ENCODE results near the gene C1GALT1C1L. TPM values are rescaled to one million over a fixed set of nuclear protein-coding genes. Genes with fewer than 3 reads are reported as not detected.
"Not testable (repeated sequence)": the region's sequence is repeated elsewhere in the genome, so short reads cannot be mapped to it uniquely, and the experiment has no call there.

The C1GALT1C1L gene
- total RNA-seq, 1 donor from 2014 or later = 0.38 TPM

GRCh38 chr2:43689999-43690398 is 13.8 kb upstream of the C1GALT1C1L start:
- no peak for DNase-seq (ENCODE audit: low spot score in 2 of 2, unreplicated experiment in 2 of 2)
- no peak for TF ChIP-seq CTCF (IDR thresholded peaks at IDR 0.05; ENCODE audit: unreplicated experiment)
- peaks cover 5% of the 10 kb centered on the region for H3K9me3 Mint-ChIP-seq
- no peaks in the 10 kb centered on the region for H3K4me1 Mint-ChIP-seq
- H3K27ac Mint-ChIP-seq = no peak overlapping the region
- no peaks in the 10 kb centered on the region for H3K36me3 Mint-ChIP-seq
- H3K4me3 Mint-ChIP-seq = no peak overlapping the region
- H3K27me3 Mint-ChIP-seq (ENCODE audit: low read depth) = peaks cover 3% of the 10 kb centered on the region

GRCh38 chr2:43685357-43685756 is 9.1 kb upstream of the C1GALT1C1L start:
- Mint-ChIP-seq H3K27me3 (ENCODE audit: low read depth) (peaks cover 6% of the 10 kb centered on the region), H3K4me3 (no peak overlapping the region), H3K9me3 (no peaks in the 10 kb centered on the region), H3K4me1 (no peaks in the 10 kb centered on the region), H3K36me3 (no peaks in the 10 kb centered on the region), H3K27ac (no peak overlapping the region)
- no peak for DNase-seq (ENCODE audit: low spot score in 2 of 2, unreplicated experiment in 2 of 2)
- TF ChIP-seq CTCF (IDR thresholded peaks at IDR 0.05; ENCODE audit: unreplicated experiment) = no peak

GRCh38 chr2:43677783-43678182 is 1.6 kb upstream of the C1GALT1C1L start:
- not testable (repeated sequence) for H3K36me3 Mint-ChIP-seq, H3K4me1 Mint-ChIP-seq, H3K27ac Mint-ChIP-seq

GRCh38 chr2:43675646-43676321 is 445 bp downstream of the C1GALT1C1L start:
- Mint-ChIP-seq H3K36me3 (peaks cover 3% of the 10 kb centered on the region), H3K4me1 (no peaks in the 10 kb centered on the region), H3K4me3 (peak overlapping the region; percentile 59), H3K9me3 (peaks cover 23% of the 10 kb centered on the region), H3K27ac (no peak overlapping the region), H3K27me3 (ENCODE audit: low read depth) (no peaks in the 10 kb centered on the region)
- no peak for DNase-seq (ENCODE audit: low spot score in 2 of 2, unreplicated experiment in 2 of 2)
- no peak for TF ChIP-seq CTCF (IDR thresholded peaks at IDR 0.05; ENCODE audit: unreplicated experiment)

More at GRCh38 chr2:43677783-43678182, 1.6 kb upstream of the C1GALT1C1L start:
- not testable (repeated sequence) for H3K4me3 Mint-ChIP-seq; DNase-seq (ENCODE audit: low spot score in 2 of 2, unreplicated experiment in 2 of 2); H3K27me3 Mint-ChIP-seq (ENCODE audit: low read depth); H3K9me3 Mint-ChIP-seq

GRCh38 chr2:43657241-43657640 is 19.0 kb downstream of the C1GALT1C1L start:
- no peak overlapping the region for H3K4me3 Mint-ChIP-seq

More at GRCh38 chr2:43657241-43657640, 19.0 kb downstream of the C1GALT1C1L start:
- no peaks in the 10 kb centered on the region for H3K4me1 Mint-ChIP-seq
- H3K27me3 Mint-ChIP-seq (ENCODE audit: low read depth) = peaks cover 14% of the 10 kb centered on the region
- no peaks in the 10 kb centered on the region for H3K36me3 Mint-ChIP-seq
- no peak overlapping the region for H3K27ac Mint-ChIP-seq
- no peak for DNase-seq (ENCODE audit: low spot score in 2 of 2, unreplicated experiment in 2 of 2)
- no peaks in the 10 kb centered on the region for H3K9me3 Mint-ChIP-seq
- no peak for TF ChIP-seq CTCF (IDR thresholded peaks at IDR 0.05; ENCODE audit: unreplicated experiment)

All from mesothelial cell of epicardium (in vitro differentiated cells).